Kidney tubule cell (primary cell): ENCODE data around the gene ARVCF.

ENCODE experiments used
- DNase-seq: peaks from one replicate; pipeline ENCODE4 v3.0.0-alpha.2; 2018; ENCODE audit warnings: low spot score

The ARVCF gene

GRCh38 chr22:20016734-20017621, at the start of gene ARVCF:
ARVCF (minus strand) TSS chr22:20016823; CDS start chr22:19990794, 26,029 bp downstream.
- DNase-seq, result peak; percentile 89

GRCh38 chr22:20065896-20066616, 49.4 kb upstream of the ARVCF start:
- no peak for DNase-seq

GRCh38 chr22:20064545-20065262, 48.1 kb upstream of the ARVCF start:
- no peak for DNase-seq

- DNase-seq, result no peak
Observed at GRCh38 chr22:20064140-20064480, 47.5 kb upstream of the ARVCF start.

GRCh38 chr22:20063271-20064139, 46.9 kb upstream of the ARVCF start:
- no peak for DNase-seq

- DNase-seq, result peak; percentile 70
Observed at GRCh38 chr22:20062766-20063083, 46.1 kb upstream of the ARVCF start.

- DNase-seq, result no peak
Observed at GRCh38 chr22:20062043-20062765, 45.6 kb upstream of the ARVCF start.

- DNase-seq, result peak; percentile 24
Observed at GRCh38 chr22:20061481-20061861, 44.8 kb upstream of the ARVCF start.

GRCh38 chr22:20060700-20061480, 44.3 kb upstream of the ARVCF start:
- no peak for DNase-seq

GRCh38 chr22:20058989-20059770, 42.6 kb upstream of the ARVCF start:
- no peak for DNase-seq

- no peak for DNase-seq
Observed at GRCh38 chr22:20057596-20058268, 41.1 kb upstream of the ARVCF start.

- no peak for DNase-seq
Observed at GRCh38 chr22:20056696-20057386, 40.2 kb upstream of the ARVCF start.

- no peak for DNase-seq
Observed at GRCh38 chr22:20056161-20056560, 39.5 kb upstream of the ARVCF start.

- no peak for DNase-seq
Observed at GRCh38 chr22:20055654-20056053, 39.0 kb upstream of the ARVCF start.

- no peak for DNase-seq
Observed at GRCh38 chr22:20055144-20055543, 38.5 kb upstream of the ARVCF start.

- DNase-seq, result no peak
Observed at GRCh38 chr22:20054485-20054884, 37.9 kb upstream of the ARVCF start.

- no peak for DNase-seq
Observed at GRCh38 chr22:20054034-20054427, 37.4 kb upstream of the ARVCF start.

GRCh38 chr22:20053407-20054033, 36.9 kb upstream of the ARVCF start:
- DNase-seq, result no peak
